ENCODE results near the gene RNU6-7.

Gene RNU6-7

DNA sequence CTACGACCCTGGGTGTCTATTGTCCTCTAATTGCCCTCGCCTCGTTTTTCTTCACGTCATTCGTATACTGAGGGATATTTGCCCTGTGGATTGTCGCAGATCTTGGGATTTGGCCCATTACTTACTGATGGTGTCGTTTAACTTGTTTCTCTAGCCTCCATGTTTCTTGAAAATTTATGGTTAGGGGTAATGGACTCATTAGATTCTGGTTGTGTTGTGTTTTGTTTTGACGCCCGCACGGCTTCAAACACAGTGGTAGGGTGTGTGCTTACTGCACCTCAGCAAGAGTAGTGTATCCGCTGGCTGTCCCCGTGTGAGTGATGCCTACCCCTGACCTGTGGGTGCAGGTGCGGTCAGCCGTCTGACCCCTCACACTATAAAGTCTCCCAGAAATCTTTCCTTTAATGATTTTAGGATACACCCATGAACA, 2.1 kb downstream of the RNU6-7 start:
- H3K4me1 ChIP-seq (ENCODE audit: control extremely low read depth in 1 of 4, control insufficient read depth in 4 of 4, insufficient read depth in 4 of 4, low read length in 3 of 4) = peaks cover 22 to 55% (median 35%) of the 10 kb centered on the region in 4 experiments
- peak overlapping the region; percentile 99 to 100 for H3K27ac ChIP-seq (ENCODE audit: insufficient read depth in 1 of 2, low read depth in 1 of 2, low read length in 2 of 2, poor library complexity in 1 of 2, severe bottlenecking in 2 of 2)
- no peaks in the 10 kb centered on the region for H3K27me3 ChIP-seq (replicated peaks in 2 of 5; ENCODE audit: control insufficient read depth in 4 of 5, insufficient read depth in 5 of 5, low read length in 4 of 5)
- peak; percentile 9 to 52 (median 42) for DNase-seq
- POLR2A ChIA-PET = no interaction called here
- CTCF ChIA-PET = interaction anchor here (1.0 to 1.9 kb wide), 3 partner anchors 8 to 131 kb away, joined by 3 to 6 read pairs (median 3); no protein-coding TSS in a partner anchor
- no peaks in the 10 kb centered on the region for H3K36me3 ChIP-seq (ENCODE audit: control insufficient read depth in 4 of 4, insufficient read depth in 4 of 4, low read length in 3 of 4)
- peak overlapping the region in 6 of 7 experiments; percentile 81 to 99 (median 82) for H3K4me3 ChIP-seq (ENCODE audit: control insufficient read depth in 1 of 7, extremely low read depth in 1 of 7, insufficient read depth in 4 of 7, low read depth in 2 of 7, low read length in 6 of 7)
- WGBS (ENCODE audit: insufficient coverage) = 2% methylated on average over 8 of the region's 14 CpGs
- no peaks in the 10 kb centered on the region for H3K9me3 ChIP-seq (ENCODE audit: control extremely low read depth in 1 of 5, control insufficient read depth in 4 of 5, insufficient read depth in 2 of 5, low read depth in 1 of 5, low read length in 4 of 5)

DNA sequence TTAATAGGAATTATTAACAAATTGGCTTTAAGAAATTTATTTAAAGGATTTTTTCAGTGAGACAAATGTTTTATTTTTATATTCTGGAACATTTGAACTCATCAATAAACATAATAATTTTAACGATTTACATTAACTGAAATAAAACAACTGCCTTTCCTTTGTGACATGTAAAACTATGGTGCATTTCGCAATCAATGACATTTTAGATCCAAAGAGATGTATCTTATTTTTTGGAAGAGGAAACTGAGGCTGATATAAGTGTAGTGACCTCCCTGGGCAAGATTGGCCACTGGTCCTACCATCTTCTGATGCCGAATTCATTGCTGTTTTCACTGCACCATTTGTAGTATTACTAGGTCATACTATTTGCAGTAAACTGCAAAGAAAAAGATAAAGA, 3.7 kb downstream of the RNU6-7 start:
- Histone ChIP-seq H3K36me3 (ENCODE audit: control insufficient read depth in 4 of 4, insufficient read depth in 4 of 4, low read length in 3 of 4) (no peaks in the 10 kb centered on the region), H3K27me3 (replicated peaks in 2 of 5; ENCODE audit: control insufficient read depth in 4 of 5, insufficient read depth in 5 of 5, low read length in 4 of 5) (no peaks in the 10 kb centered on the region), H3K9me3 (ENCODE audit: control extremely low read depth in 1 of 5, control insufficient read depth in 4 of 5, insufficient read depth in 2 of 5, low read depth in 1 of 5, low read length in 4 of 5) (no peaks in the 10 kb centered on the region), H3K4me3 (ENCODE audit: control insufficient read depth in 1 of 7, extremely low read depth in 1 of 7, insufficient read depth in 4 of 7, low read depth in 2 of 7, low read length in 6 of 7) (no peak overlapping the region), H3K4me1 (ENCODE audit: control extremely low read depth in 1 of 4, control insufficient read depth in 4 of 4, insufficient read depth in 4 of 4, low read length in 3 of 4) (peaks cover 16 to 47% (median 32%) of the 10 kb centered on the region in 4 experiments), H3K27ac (ENCODE audit: insufficient read depth in 1 of 2, low read depth in 1 of 2, low read length in 2 of 2, poor library complexity in 1 of 2, severe bottlenecking in 2 of 2) (no peak overlapping the region)
- CTCF ChIA-PET = no interaction called here
- POLR2A ChIA-PET = no interaction called here
- no peak for DNase-seq
- WGBS (ENCODE audit: insufficient coverage) = 86% methylated on average over 1 of the region's 3 CpGs

DNA sequence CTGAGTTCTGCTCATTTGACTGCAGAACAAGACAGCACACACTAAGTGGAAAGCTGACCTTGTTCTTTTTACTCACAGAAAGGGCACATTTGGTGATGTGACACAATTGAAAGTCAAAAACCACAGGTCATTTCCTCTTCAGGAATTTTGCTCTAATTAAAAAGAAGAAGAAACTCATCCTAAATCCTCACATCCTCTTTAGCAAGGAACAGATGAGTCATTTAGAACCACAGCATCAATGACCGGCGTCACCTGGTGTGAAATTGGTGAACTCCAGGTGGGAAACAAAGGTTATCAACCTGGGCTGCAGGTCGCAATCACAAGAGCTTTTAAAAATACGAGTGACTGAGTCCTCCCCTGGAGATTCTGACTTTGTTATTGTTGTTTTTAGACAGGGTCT, 4.1 kb downstream of the RNU6-7 start:
- no peaks in the 10 kb centered on the region for H3K27me3 ChIP-seq (replicated peaks in 2 of 5; ENCODE audit: control insufficient read depth in 4 of 5, insufficient read depth in 5 of 5, low read length in 4 of 5)
- no peaks in the 10 kb centered on the region for H3K9me3 ChIP-seq (ENCODE audit: control extremely low read depth in 1 of 5, control insufficient read depth in 4 of 5, insufficient read depth in 2 of 5, low read depth in 1 of 5, low read length in 4 of 5)
- no peak for DNase-seq
- H3K4me3 ChIP-seq (ENCODE audit: control insufficient read depth in 1 of 7, extremely low read depth in 1 of 7, insufficient read depth in 4 of 7, low read depth in 2 of 7, low read length in 6 of 7) = no peak overlapping the region
- H3K27ac ChIP-seq (ENCODE audit: insufficient read depth in 1 of 2, low read depth in 1 of 2, low read length in 2 of 2, poor library complexity in 1 of 2, severe bottlenecking in 2 of 2) = no peak overlapping the region
- ChIA-PET POLR2A (interaction anchor here (0.6 kb wide), 1 partner anchor 950 kb away, joined by 3 read pairs; no protein-coding TSS in a partner anchor), CTCF (no interaction called here)
- H3K36me3 ChIP-seq (ENCODE audit: control insufficient read depth in 4 of 4, insufficient read depth in 4 of 4, low read length in 3 of 4) = no peaks in the 10 kb centered on the region
- H3K4me1 ChIP-seq (ENCODE audit: control extremely low read depth in 1 of 4, control insufficient read depth in 4 of 4, insufficient read depth in 4 of 4, low read length in 3 of 4) = peaks cover 16 to 43% (median 31%) of the 10 kb centered on the region in 4 experiments
- WGBS (ENCODE audit: insufficient coverage) = 83% methylated on average over 4 of the region's 4 CpGs

DNA sequence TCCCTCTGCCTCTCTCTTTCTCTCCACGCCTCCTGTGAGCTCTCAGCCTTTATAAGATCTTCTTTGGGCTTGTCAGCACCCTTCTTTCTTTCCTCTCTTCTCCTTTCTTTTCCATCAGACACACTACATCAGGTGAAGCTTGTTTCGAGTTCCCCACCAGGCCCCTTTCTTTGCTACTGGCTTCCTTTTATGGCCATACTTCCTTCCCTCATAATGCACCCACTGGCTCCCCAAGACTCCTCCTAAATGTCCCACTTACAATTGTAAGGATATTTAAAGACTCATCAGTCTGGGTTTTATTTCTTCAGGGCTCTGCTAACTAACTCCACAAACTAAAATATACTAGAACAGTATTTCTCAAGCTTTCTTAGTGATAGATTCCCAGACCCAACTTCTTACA, 4.7 kb downstream of the RNU6-7 start:
- no peaks in the 10 kb centered on the region for H3K9me3 ChIP-seq (ENCODE audit: control extremely low read depth in 1 of 5, control insufficient read depth in 4 of 5, insufficient read depth in 2 of 5, low read depth in 1 of 5, low read length in 4 of 5)
- ChIA-PET CTCF (interaction anchor here (0.6 kb wide), 1 partner anchor 128 kb away, joined by 3 read pairs; no protein-coding TSS in a partner anchor), POLR2A (interaction anchor here (0.6 kb wide), 1 partner anchor 949 kb away, joined by 3 read pairs; no protein-coding TSS in a partner anchor)
- 70% methylated on average over 2 of the region's 2 CpGs for WGBS (ENCODE audit: insufficient coverage)
- H3K36me3 ChIP-seq (ENCODE audit: control insufficient read depth in 4 of 4, insufficient read depth in 4 of 4, low read length in 3 of 4) = no peaks in the 10 kb centered on the region
- DNase-seq = no peak
- no peaks in the 10 kb centered on the region for H3K27me3 ChIP-seq (replicated peaks in 2 of 5; ENCODE audit: control insufficient read depth in 4 of 5, insufficient read depth in 5 of 5, low read length in 4 of 5)
- no peak overlapping the region for H3K4me3 ChIP-seq (ENCODE audit: control insufficient read depth in 1 of 7, extremely low read depth in 1 of 7, insufficient read depth in 4 of 7, low read depth in 2 of 7, low read length in 6 of 7)
- peaks cover 16 to 37% (median 26%) of the 10 kb centered on the region in 4 experiments for H3K4me1 ChIP-seq (ENCODE audit: control extremely low read depth in 1 of 4, control insufficient read depth in 4 of 4, insufficient read depth in 4 of 4, low read length in 3 of 4)
- H3K27ac ChIP-seq (ENCODE audit: insufficient read depth in 1 of 2, low read depth in 1 of 2, low read length in 2 of 2, poor library complexity in 1 of 2, severe bottlenecking in 2 of 2) = no peak overlapping the region

- Histone ChIP-seq H3K36me3 (ENCODE audit: control insufficient read depth in 4 of 4, insufficient read depth in 4 of 4, low read length in 3 of 4) (no peaks in the 10 kb centered on the region), H3K4me3 (ENCODE audit: control insufficient read depth in 1 of 7, extremely low read depth in 1 of 7, insufficient read depth in 4 of 7, low read depth in 2 of 7, low read length in 6 of 7) (no peak overlapping the region), H3K9me3 (ENCODE audit: control extremely low read depth in 1 of 5, control insufficient read depth in 4 of 5, insufficient read depth in 2 of 5, low read depth in 1 of 5, low read length in 4 of 5) (no peaks in the 10 kb centered on the region), H3K27ac (ENCODE audit: insufficient read depth in 1 of 2, low read depth in 1 of 2, low read length in 2 of 2, poor library complexity in 1 of 2, severe bottlenecking in 2 of 2) (no peak overlapping the region), H3K4me1 (ENCODE audit: control extremely low read depth in 1 of 4, control insufficient read depth in 4 of 4, insufficient read depth in 4 of 4, low read length in 3 of 4) (peaks cover 8 to 22% (median 15%) of the 10 kb centered on the region in 4 experiments), H3K27me3 (replicated peaks in 2 of 5; ENCODE audit: control insufficient read depth in 4 of 5, insufficient read depth in 5 of 5, low read length in 4 of 5) (no peaks in the 10 kb centered on the region)
- WGBS (ENCODE audit: insufficient coverage) = no CpG with 5 or more reads among the region's 3 CpGs
- ChIA-PET CTCF (no interaction called here), POLR2A (no interaction called here)
- DNase-seq = no peak
Observed at GRCh38 chr14:32208490-32208889, 6.6 kb downstream of the RNU6-7 start.

- CTCF ChIA-PET = no interaction called here
- Histone ChIP-seq H3K36me3 (ENCODE audit: control insufficient read depth in 4 of 4, insufficient read depth in 4 of 4, low read length in 3 of 4) (no peaks in the 10 kb centered on the region), H3K4me1 (ENCODE audit: control extremely low read depth in 1 of 4, control insufficient read depth in 4 of 4, insufficient read depth in 4 of 4, low read length in 3 of 4) (peaks cover under 1 to 14% (median 8%) of the 10 kb centered on the region in 4 experiments), H3K27me3 (replicated peaks in 2 of 5; ENCODE audit: control insufficient read depth in 4 of 5, insufficient read depth in 5 of 5, low read length in 4 of 5) (no peaks in the 10 kb centered on the region), H3K27ac (ENCODE audit: insufficient read depth in 1 of 2, low read depth in 1 of 2, low read length in 2 of 2, poor library complexity in 1 of 2, severe bottlenecking in 2 of 2) (no peak overlapping the region), H3K4me3 (ENCODE audit: control insufficient read depth in 1 of 7, extremely low read depth in 1 of 7, insufficient read depth in 4 of 7, low read depth in 2 of 7, low read length in 6 of 7) (no peak overlapping the region), H3K9me3 (ENCODE audit: control extremely low read depth in 1 of 5, control insufficient read depth in 4 of 5, insufficient read depth in 2 of 5, low read depth in 1 of 5, low read length in 4 of 5) (no peaks in the 10 kb centered on the region)
- POLR2A ChIA-PET = no interaction called here
- DNase-seq = no peak
Observed at GRCh38 chr14:32209471-32209870, 7.6 kb downstream of the RNU6-7 start.

DNA sequence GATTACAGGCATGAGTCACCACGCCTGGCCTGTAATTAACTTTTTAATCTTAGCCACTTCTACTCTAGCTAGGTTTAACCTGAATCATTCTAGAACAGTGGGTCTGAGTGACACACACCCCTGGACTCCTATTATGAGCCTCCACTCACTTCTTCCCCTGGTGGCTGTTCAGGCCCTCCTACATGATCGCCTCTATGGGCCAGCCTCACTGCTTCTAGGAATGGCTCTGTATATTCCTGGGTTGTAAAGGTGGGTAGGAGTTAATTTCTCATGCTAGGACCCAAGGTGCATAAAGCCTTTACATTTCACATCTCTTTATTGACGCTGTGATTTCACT, 9.2 kb downstream of the RNU6-7 start:
- no peak overlapping the region for H3K4me3 ChIP-seq (ENCODE audit: control insufficient read depth in 1 of 7, extremely low read depth in 1 of 7, insufficient read depth in 4 of 7, low read depth in 2 of 7, low read length in 6 of 7)
- peaks cover 0 to 4% (median 0%) of the 10 kb centered on the region in 5 experiments for H3K9me3 ChIP-seq (ENCODE audit: control extremely low read depth in 1 of 5, control insufficient read depth in 4 of 5, insufficient read depth in 2 of 5, low read depth in 1 of 5, low read length in 4 of 5)
- no peak for DNase-seq
- POLR2A ChIA-PET = no interaction called here
- peaks cover 0 to 6% (median 3%) of the 10 kb centered on the region in 4 experiments for H3K4me1 ChIP-seq (ENCODE audit: control extremely low read depth in 1 of 4, control insufficient read depth in 4 of 4, insufficient read depth in 4 of 4, low read length in 3 of 4)
- H3K36me3 ChIP-seq (ENCODE audit: control insufficient read depth in 4 of 4, insufficient read depth in 4 of 4, low read length in 3 of 4) = no peaks in the 10 kb centered on the region
- CTCF ChIA-PET = interaction anchor here (1.0 to 2.4 kb wide), 3 partner anchors 8 to 101 kb away, joined by 3 to 6 read pairs (median 3); partner anchors contain the start of gene RNU6-8
- WGBS (ENCODE audit: insufficient coverage) = 100% methylated on average over 2 of the region's 3 CpGs
- H3K27me3 ChIP-seq (replicated peaks in 2 of 5; ENCODE audit: control insufficient read depth in 4 of 5, insufficient read depth in 5 of 5, low read length in 4 of 5) = no peaks in the 10 kb centered on the region
- H3K27ac ChIP-seq (ENCODE audit: insufficient read depth in 1 of 2, low read depth in 1 of 2, low read length in 2 of 2, poor library complexity in 1 of 2, severe bottlenecking in 2 of 2) = no peak overlapping the region
